HL-60 (cell line): ENCODE measurements around the gene MRPS26.

ENCODE experiments used
- CTCF ChIP-seq: IDR thresholded peaks from one replicate; pipeline ENCODE4 v1.5.1; 2011; ENCODE audit warnings: low read length, control low read depth, inconsistent platforms; ENCODE audit not compliant: insufficient read depth
- GABPA ChIP-seq: IDR thresholded peaks from 2 replicates; pipeline ENCODE4 v1.6.1; 2012; ENCODE audit warnings: low read depth
- POLR2AphosphoS5 ChIP-seq: IDR thresholded peaks from 2 replicates; pipeline ENCODE4 v1.6.1; 2012; ENCODE audit warnings: low read depth
- REST ChIP-seq: IDR thresholded peaks from 2 replicates; pipeline ENCODE4 v1.6.1; 2012; ENCODE audit warnings: low read depth; ENCODE audit not compliant: insufficient replicate concordance

- TF ChIP-seq CTCF, result no peak
- TF ChIP-seq POLR2AphosphoS5, result no peak
- TF ChIP-seq REST, result no peak
- TF ChIP-seq GABPA, result no peak
Measured at GRCh38 chr20:3071610-3072529, 26.0 kb downstream of the MRPS26 start, which contains the start of gene OXT.
